GM11168 (cell line): ENCODE data around the gene ERVK3-1.
"Not testable (repeated sequence)": the region's sequence is repeated elsewhere in the genome, so short reads cannot be mapped to it uniquely, and the experiment has no call there.

ENCODE experiments used
- in situ Hi-C: fragments of 300-500 bp; cut with MboI; formaldehyde crosslinking; loops from one replicate; pipeline ENCODE4 v1.12.0; 2022; ENCODE audit warnings: low sequenced_read_pairs; ENCODE audit not compliant: unreplicated experiment

Gene ERVK3-1

GRCh38 chr19:58304255-58304654 is 922 bp upstream of the ERVK3-1 start:
- in situ Hi-C loops: no loop called here

DNA sequence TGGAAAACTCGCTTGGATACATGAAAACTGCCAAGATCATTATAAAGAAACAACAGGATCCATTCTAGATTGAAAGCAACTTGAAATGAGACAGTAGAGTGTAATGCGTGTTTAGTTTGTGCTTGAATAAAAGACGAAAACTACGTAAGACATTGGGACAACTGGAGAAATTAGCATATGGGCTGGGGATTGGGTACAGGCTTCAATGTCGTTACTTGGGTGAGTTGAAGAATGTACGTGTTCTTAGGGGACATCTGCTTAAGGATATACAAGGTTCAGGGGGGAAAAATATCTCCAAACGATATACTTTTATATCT is 471 bp upstream of the ERVK3-1 start:
- in situ Hi-C loops: no loop called here

- in situ Hi-C loops: no loop called here
Observed at GRCh38 chr19:58305932-58306323, 751 bp downstream of the ERVK3-1 start.

DNA sequence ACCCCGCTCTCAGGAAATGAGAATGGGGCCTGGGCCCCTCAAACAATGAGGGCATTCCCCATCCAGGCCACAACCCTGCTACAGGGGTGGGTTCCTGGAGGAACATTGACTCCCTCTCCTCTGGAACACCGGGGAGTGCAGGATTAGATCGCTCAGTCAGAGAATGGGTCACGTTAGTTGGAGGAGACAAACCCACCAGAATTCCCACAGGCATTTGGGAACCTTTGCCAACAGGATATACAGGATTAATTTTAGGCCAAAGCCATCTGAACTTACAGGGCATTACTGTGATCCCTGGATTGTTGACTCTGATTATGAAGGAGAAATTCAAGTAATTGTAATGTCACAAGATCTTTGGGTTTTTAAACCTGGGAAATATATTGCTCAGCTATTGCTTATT is 2.6 kb downstream of the ERVK3-1 start:
- in situ Hi-C loops: no loop called here

DNA sequence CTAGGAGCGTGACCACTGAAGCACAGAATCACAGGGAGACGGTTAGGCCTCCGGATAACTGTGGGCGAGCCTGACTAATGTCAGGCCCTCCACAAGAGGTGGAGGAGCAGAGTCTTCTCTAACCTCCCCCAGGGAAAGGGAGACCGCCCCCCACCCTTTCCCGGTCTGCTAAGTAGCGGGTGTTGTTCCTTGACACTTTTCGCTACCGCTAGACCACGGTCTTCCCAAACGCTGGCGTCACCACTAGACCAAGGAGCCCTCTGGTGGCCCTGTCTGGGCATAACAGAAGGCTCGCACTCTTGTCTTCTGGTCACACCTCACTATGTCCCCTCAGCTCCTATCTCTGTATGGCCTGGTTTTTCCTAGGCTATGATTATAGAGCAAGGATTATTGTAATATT is 5.5 kb downstream of the ERVK3-1 start:
- in situ Hi-C loops: not testable (repeated sequence)

DNA sequence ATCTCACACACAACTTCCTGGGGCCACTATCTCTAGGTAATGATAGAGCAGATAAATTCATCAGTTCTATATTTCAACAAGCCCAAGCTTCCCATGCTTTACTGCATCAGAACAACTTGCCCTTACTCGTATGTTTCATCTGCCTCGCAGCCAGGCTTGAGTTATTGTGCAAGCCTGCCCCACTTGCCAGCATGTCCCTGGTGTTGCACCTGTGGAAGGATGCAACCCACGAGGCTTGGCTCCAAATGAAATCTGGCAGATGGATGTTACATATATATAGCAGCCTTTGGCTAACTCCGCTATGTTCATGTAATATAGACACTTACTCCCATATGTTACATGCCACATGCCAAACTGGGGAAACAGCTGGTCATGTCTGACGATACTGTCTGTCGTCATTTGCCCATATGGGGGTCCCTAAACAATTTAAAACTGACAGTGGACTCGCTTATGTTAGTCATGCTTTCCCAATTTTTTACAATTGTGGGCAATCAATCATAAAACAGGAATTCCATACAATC is 6.2 kb downstream of the ERVK3-1 start:
- in situ Hi-C loops: no loop called here

- in situ Hi-C loops: no loop called here
Observed at GRCh38 chr19:58315580-58315979, 10.4 kb downstream of the ERVK3-1 start.

DNA sequence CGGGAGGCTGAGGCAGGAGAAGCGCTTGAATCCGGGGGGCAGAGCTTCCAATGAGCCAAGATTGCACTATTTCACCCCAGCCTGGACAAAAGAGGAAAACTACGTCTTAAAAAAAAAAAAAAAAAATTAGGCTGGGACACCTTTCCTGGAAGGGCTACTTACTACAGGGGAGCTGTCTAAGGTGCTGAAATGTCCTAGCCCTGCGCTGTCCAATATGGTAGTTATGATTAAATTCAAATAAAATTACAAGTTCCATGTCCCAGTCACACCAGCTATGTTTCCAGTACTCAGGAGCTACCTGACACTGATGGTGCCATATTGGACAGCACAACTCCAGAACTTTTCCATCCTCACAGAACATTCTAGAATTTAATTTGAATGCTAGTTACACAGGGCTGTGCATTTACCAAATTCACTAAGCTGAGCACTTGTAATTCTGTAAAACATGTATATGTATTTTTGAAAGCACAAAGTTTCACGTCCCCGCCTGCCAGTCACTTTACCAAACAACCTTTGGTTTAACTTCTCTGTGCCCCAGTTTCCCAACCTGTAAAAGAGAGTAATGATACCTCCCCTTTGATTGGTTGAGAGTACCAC is 12.4 kb downstream of the ERVK3-1 start:
- in situ Hi-C loops: no loop called here

DNA sequence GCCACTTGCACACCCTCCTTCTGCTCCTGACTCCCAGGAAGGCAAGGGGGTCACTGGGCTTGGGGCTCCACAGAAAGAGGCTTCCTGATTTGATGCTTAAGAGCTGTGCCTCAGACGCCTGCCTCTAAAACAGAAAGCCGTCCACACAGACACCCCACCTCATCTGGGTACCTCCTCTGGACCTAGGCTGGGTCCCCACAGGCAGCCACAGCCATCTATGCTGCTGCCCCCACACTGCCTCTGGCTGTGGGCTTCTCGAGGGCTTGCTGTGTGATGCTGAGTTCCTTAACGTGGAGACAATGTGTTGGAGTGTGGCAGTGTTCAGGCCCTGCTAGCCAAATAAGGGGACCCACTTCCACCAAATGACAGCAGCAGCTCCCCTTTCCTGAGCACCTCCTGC is 13.1 kb downstream of the ERVK3-1 start:
- in situ Hi-C loops: no loop called here

- in situ Hi-C loops: no loop called here
Observed at GRCh38 chr19:58319241-58319640, 14.1 kb downstream of the ERVK3-1 start.

- in situ Hi-C loops: no loop called here
Observed at GRCh38 chr19:58325311-58326022, 20.3 kb downstream of the ERVK3-1 start.

DNA sequence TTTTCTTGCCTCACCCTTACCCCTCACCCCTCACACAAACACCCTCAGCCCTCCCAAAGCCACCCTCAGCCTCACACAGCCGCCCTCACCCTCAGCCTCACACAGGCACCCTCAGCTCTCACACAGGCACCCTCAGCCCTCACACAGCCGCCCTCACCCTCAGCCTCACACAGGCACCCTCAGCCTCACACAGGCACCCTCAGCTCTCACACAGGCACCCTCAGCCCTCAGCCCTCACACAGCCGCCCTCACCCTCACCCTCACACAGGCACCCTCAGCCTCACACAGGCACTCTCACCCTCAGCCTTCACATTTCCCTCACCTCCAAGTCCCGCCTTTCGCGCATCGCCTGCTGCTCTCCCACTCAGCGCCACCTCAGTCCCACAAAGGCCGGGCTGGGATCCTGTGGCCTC is 21.3 kb downstream of the ERVK3-1 start:
- in situ Hi-C loops: no loop called here

- in situ Hi-C loops: no loop called here
Observed at GRCh38 chr19:58326914-58327726, 21.9 kb downstream of the ERVK3-1 start, which contains the start of gene ZSCAN22. Gene ZSCAN22, plus strand, starts transcription at chr19:58326994. Its CDS starts 7,809 bp downstream, at chr19:58334803.

- in situ Hi-C loops: no loop called here
Observed at GRCh38 chr19:58328999-58329398, 23.8 kb downstream of the ERVK3-1 start.

- in situ Hi-C loops: no loop called here
Observed at GRCh38 chr19:58330458-58330857, 25.3 kb downstream of the ERVK3-1 start.

DNA sequence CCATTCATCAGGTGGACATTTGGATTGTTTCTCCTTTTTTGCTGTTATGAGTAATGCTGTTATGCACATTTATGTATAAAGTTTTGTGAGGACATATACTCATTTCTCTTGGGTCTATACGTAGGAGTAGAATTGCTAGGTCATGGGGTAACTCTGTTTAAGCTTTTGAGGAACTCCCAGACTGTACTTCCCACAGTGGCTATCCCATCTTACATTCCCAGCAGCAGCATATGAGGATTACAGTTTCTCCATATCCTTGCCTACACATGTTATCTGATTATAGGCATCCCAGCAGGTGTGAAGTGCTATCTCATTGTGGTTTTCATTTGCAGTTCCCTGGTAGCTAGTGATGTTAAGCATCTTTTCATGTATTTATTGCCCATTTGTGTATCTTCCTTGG is 27.5 kb downstream of the ERVK3-1 start:
- in situ Hi-C loops: no loop called here

DNA sequence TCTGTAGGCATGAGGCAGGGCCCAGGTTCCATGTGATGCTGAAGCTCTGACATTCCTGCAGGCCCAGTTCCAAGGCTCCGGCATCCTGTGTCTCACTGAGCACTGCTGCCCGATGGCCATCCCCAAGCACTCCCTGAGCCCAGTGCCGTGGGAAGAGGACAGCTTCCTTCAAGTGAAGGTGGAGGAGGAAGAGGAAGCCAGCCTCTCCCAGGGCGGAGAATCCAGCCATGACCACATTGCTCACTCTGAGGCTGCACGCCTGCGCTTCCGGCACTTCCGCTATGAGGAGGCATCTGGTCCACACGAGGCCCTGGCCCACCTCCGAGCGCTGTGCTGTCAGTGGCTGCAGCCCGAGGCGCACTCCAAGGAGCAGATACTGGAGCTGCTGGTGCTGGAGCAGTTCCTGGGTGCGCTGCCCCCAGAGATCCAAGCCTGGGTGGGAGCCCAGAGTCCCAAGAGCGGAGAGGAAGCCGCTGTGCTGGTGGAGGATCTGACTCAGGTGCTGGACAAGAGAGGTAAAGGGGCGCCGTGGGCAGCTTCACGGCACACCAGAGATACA is 29.6 kb downstream of the ERVK3-1 start:
- in situ Hi-C loops: no loop called here

GRCh38 chr19:58335630-58336029 is 30.5 kb downstream of the ERVK3-1 start:
- in situ Hi-C loops: no loop called here

GRCh38 chr19:58336216-58336615 is 31.0 kb downstream of the ERVK3-1 start:
- in situ Hi-C loops: no loop called here

- in situ Hi-C loops: no loop called here
Observed at GRCh38 chr19:58336820-58337219, 31.6 kb downstream of the ERVK3-1 start.

DNA sequence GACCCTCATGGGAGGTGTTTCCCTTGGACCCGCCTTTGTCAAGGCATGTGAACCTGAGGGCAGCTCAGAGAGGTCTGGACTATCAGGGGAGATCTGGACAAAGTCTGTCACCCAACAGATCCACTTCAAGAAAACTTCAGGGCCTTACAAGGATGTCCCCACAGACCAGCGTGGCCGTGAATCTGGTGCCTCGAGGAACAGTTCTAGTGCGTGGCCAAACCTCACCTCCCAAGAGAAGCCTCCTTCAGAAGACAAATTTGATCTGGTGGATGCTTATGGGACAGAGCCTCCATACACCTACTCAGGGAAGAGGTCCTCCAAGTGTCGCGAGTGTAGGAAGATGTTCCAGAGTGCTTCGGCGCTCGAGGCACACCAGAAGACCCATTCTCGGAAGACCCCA is 33.2 kb downstream of the ERVK3-1 start:
- in situ Hi-C loops: no loop called here
